Trophoblast cell (in vitro differentiated cells and primary cell): ENCODE measurements around the gene CMTM6.

ENCODE experiments used
- DNase-seq, 2 donors: peaks; one replicate each; pipeline ENCODE4 v3.0.0-alpha.2; 2016
- H2AFZ ChIP-seq: 2 replicates; pipeline ENCODE4 v1.6.1; 2013; ENCODE audit warnings: low read length, moderate library complexity, mild to moderate bottlenecking; ENCODE audit not compliant: insufficient read depth, poor library complexity
- H2AK5ac ChIP-seq: 2 replicates; pipeline ENCODE4 v1.6.1; 2013; ENCODE audit warnings: mild to moderate bottlenecking, low read length
- H2BK120ac ChIP-seq: 2 replicates; pipeline ENCODE4 v1.6.1; 2013; ENCODE audit warnings: low read length, mild to moderate bottlenecking, moderate library complexity; ENCODE audit not compliant: insufficient read depth, poor library complexity
- H2BK12ac ChIP-seq: 2 replicates; pipeline ENCODE4 v1.6.1; 2013; ENCODE audit warnings: mild to moderate bottlenecking, low read length, moderate library complexity
- H2BK5ac ChIP-seq: 2 replicates; pipeline ENCODE4 v1.6.1; 2013; ENCODE audit warnings: low read length, low read depth, moderate library complexity, mild to moderate bottlenecking; ENCODE audit not compliant: poor library complexity
- H3K14ac ChIP-seq: 2 replicates; pipeline ENCODE4 v1.6.1; 2013; ENCODE audit warnings: mild to moderate bottlenecking, low read length
- H3K18ac ChIP-seq: 2 replicates; pipeline ENCODE4 v1.6.1; 2013; ENCODE audit warnings: mild to moderate bottlenecking, low read length
- H3K23ac ChIP-seq: 2 replicates; pipeline ENCODE4 v1.6.1; 2013; ENCODE audit warnings: low read length
- H3K27ac ChIP-seq: 2 replicates; pipeline ENCODE4 v1.5.1; 2013; ENCODE audit warnings: low read depth, mild to moderate bottlenecking, inconsistent platforms, low read length, moderate library complexity
- H3K27me3 ChIP-seq: 2 replicates; pipeline ENCODE4 v1.6.1; 2013; ENCODE audit warnings: inconsistent platforms, mild to moderate bottlenecking, low read length, moderate library complexity; ENCODE audit not compliant: insufficient read depth
- H3K36me3 ChIP-seq, 2 experiments: 1 replicate in 1 of 2; 2 replicates in 1 of 2; pipeline ENCODE4 v1.6.1; 2013; ENCODE audit warnings: low read length in 2 of 2, mild to moderate bottlenecking in 2 of 2, moderate library complexity in 1 of 2; ENCODE audit not compliant: insufficient read depth in 2 of 2, control insufficient read depth in 1 of 2
- H3K4ac ChIP-seq: 2 replicates; pipeline ENCODE4 v1.6.1; 2013; ENCODE audit warnings: low read depth, mild to moderate bottlenecking, low read length, moderate library complexity
- H3K4me1 ChIP-seq, 2 experiments: 1 replicate in 1 of 2; 2 replicates in 1 of 2; pipeline ENCODE4 v1.6.1; 2013; ENCODE audit warnings: low read length in 2 of 2, mild to moderate bottlenecking in 2 of 2, moderate library complexity in 1 of 2; ENCODE audit not compliant: insufficient read depth in 2 of 2, control insufficient read depth in 1 of 2
- H3K4me2 ChIP-seq: 2 replicates; pipeline ENCODE4 v1.6.1; 2013; ENCODE audit warnings: inconsistent platforms, mild to moderate bottlenecking, low read length, moderate library complexity
- H3K4me3 ChIP-seq: 2 replicates; pipeline ENCODE4 v1.5.1; 2013; ENCODE audit warnings: mild to moderate bottlenecking, low read depth, low read length, inconsistent platforms
- H3K79me1 ChIP-seq: one replicate; pipeline ENCODE4 v1.6.1; 2013; ENCODE audit warnings: low read length
- H3K79me2 ChIP-seq: 2 replicates; pipeline ENCODE4 v1.6.1; 2013; ENCODE audit warnings: low read length, mild to moderate bottlenecking; ENCODE audit not compliant: control insufficient read depth, insufficient read depth, poor library complexity
- H3K9ac ChIP-seq: 2 replicates; pipeline ENCODE4 v1.6.1; 2013; ENCODE audit warnings: mild to moderate bottlenecking, low read length
- H3K9me3 ChIP-seq: 2 replicates; pipeline ENCODE4 v1.6.1; 2013; ENCODE audit warnings: low read depth, mild to moderate bottlenecking, control low read depth, inconsistent platforms, low read length; ENCODE audit not compliant: insufficient read depth
- H4K12ac ChIP-seq: 2 replicates; pipeline ENCODE4 v1.6.1; 2013; ENCODE audit warnings: low read depth, mild to moderate bottlenecking, low read length, moderate library complexity
- H4K8ac ChIP-seq: 2 replicates; pipeline ENCODE4 v1.6.1; 2013; ENCODE audit warnings: low read depth, mild to moderate bottlenecking, low read length, moderate library complexity
- H4K91ac ChIP-seq: one replicate; pipeline ENCODE4 v1.6.1; 2013; ENCODE audit warnings: low read depth, mild to moderate bottlenecking, low read length, moderate library complexity
- WGBS: extraction: QIAGEN DNeasy Blood & Tissue Kit; methylation state at CpG from one replicate; pipeline ENCODE4 v1.1.7; 2013; ENCODE audit warnings: missing lambda C conversion rate; ENCODE audit not compliant: insufficient read length, insufficient coverage; ENCODE audit errors: extremely low coverage; 5-methylcytosine and 5-hydroxymethylcytosine counted together

Gene CMTM6

GRCh38 chr3:32483772-32484171 is 18.9 kb downstream of the CMTM6 start:
- Histone ChIP-seq H2BK12ac (no peak overlapping the region), H3K14ac (no peak overlapping the region), H4K8ac (no peak overlapping the region), H3K27ac (no peak overlapping the region), H3K4me3 (no peak overlapping the region), H2AFZ (no peak overlapping the region), H3K27me3 (no peaks in the 10 kb centered on the region), H3K36me3 (peaks cover 4 to 5% of the 10 kb centered on the region in 2 experiments), H2BK5ac (no peak overlapping the region), H2AK5ac (no peak overlapping the region), H3K4me1 (no peaks in the 10 kb centered on the region), H4K12ac (no peak overlapping the region), H3K79me2 (no peaks in the 10 kb centered on the region), H4K91ac (no peak overlapping the region), H3K4ac (no peak overlapping the region), H3K9me3 (no peaks in the 10 kb centered on the region), H2BK120ac (no peak overlapping the region), H3K23ac (no peak overlapping the region), H3K9ac (no peak overlapping the region), H3K79me1 (no peaks in the 10 kb centered on the region), H3K4me2 (no peak overlapping the region), H3K18ac (no peak overlapping the region)
- no CpG with 5 or more reads among the region's 1 CpG for WGBS
- no peak for DNase-seq

GRCh38 chr3:32482693-32483092 is 20.0 kb downstream of the CMTM6 start:
- Histone ChIP-seq H4K8ac (no peak overlapping the region), H3K23ac (no peak overlapping the region), H3K9ac (no peak overlapping the region), H4K12ac (no peak overlapping the region), H3K9me3 (no peaks in the 10 kb centered on the region), H3K4me2 (no peak overlapping the region), H2BK12ac (no peak overlapping the region), H3K79me1 (no peaks in the 10 kb centered on the region), H2AFZ (no peak overlapping the region), H2AK5ac (no peak overlapping the region), H2BK5ac (no peak overlapping the region), H3K4me3 (no peak overlapping the region), H3K27ac (no peak overlapping the region), H2BK120ac (no peak overlapping the region), H3K27me3 (no peaks in the 10 kb centered on the region), H3K4me1 (no peaks in the 10 kb centered on the region), H4K91ac (no peak overlapping the region), H3K36me3 (peaks cover 4 to 7% of the 10 kb centered on the region in 2 experiments), H3K4ac (no peak overlapping the region), H3K79me2 (no peaks in the 10 kb centered on the region), H3K14ac (no peak overlapping the region), H3K18ac (no peak overlapping the region)
- DNase-seq, result no peak
- no CpG with 5 or more reads among the region's 1 CpG for WGBS

GRCh38 chr3:32481791-32482631 is 20.6 kb downstream of the CMTM6 start:
- no peak overlapping the region for H3K27ac ChIP-seq
- no peak overlapping the region for H4K91ac ChIP-seq
- no peak overlapping the region for H4K8ac ChIP-seq
- no peak for DNase-seq
- no peak overlapping the region for H2BK120ac ChIP-seq
- no peaks in the 10 kb centered on the region for H3K79me1 ChIP-seq
- H2BK5ac ChIP-seq, result no peak overlapping the region
- H3K14ac ChIP-seq, result no peak overlapping the region
- H3K4ac ChIP-seq, result no peak overlapping the region
- H3K27me3 ChIP-seq, result no peaks in the 10 kb centered on the region
- no peak overlapping the region for H3K9ac ChIP-seq
- H3K4me2 ChIP-seq, result no peak overlapping the region
- H3K79me2 ChIP-seq, result no peaks in the 10 kb centered on the region
- H2BK12ac ChIP-seq, result no peak overlapping the region
- H2AFZ ChIP-seq, result no peak overlapping the region
- no peak overlapping the region for H4K12ac ChIP-seq
- no peak overlapping the region for H3K18ac ChIP-seq
- no peak overlapping the region for H3K23ac ChIP-seq
- H3K9me3 ChIP-seq, result no peaks in the 10 kb centered on the region
- no peaks in the 10 kb centered on the region for H3K4me1 ChIP-seq
- no peak overlapping the region for H2AK5ac ChIP-seq
- H3K4me3 ChIP-seq, result no peak overlapping the region
- peaks cover 4 to 7% of the 10 kb centered on the region in 2 experiments for H3K36me3 ChIP-seq
- WGBS, result no CpG with 5 or more reads among the region's 3 CpGs

- no peaks in the 10 kb centered on the region for H3K79me1 ChIP-seq
- no peak overlapping the region for H3K4ac ChIP-seq
- no peak overlapping the region for H2AK5ac ChIP-seq
- no peak overlapping the region for H2AFZ ChIP-seq
- no peak overlapping the region for H3K4me3 ChIP-seq
- H2BK12ac ChIP-seq, result no peak overlapping the region
- H4K91ac ChIP-seq, result no peak overlapping the region
- no peak overlapping the region for H4K8ac ChIP-seq
- H2BK5ac ChIP-seq, result no peak overlapping the region
- no peak overlapping the region for H3K27ac ChIP-seq
- no peaks in the 10 kb centered on the region for H3K4me1 ChIP-seq
- no peaks in the 10 kb centered on the region for H3K79me2 ChIP-seq
- no peak overlapping the region for H3K4me2 ChIP-seq
- no peak overlapping the region for H3K23ac ChIP-seq
- H4K12ac ChIP-seq, result no peak overlapping the region
- peaks cover 1 to 3% of the 10 kb centered on the region in 2 experiments for H3K36me3 ChIP-seq
- H3K9ac ChIP-seq, result no peak overlapping the region
- no peaks in the 10 kb centered on the region for H3K27me3 ChIP-seq
- DNase-seq, result no peak
- H3K9me3 ChIP-seq, result no peaks in the 10 kb centered on the region
- WGBS, result no CpG with 5 or more reads among the region's 1 CpG
- no peak overlapping the region for H2BK120ac ChIP-seq
- no peak overlapping the region for H3K18ac ChIP-seq
- no peak overlapping the region for H3K14ac ChIP-seq
These were observed 22.0 kb downstream of the CMTM6 start for GRCh38 chr3:32480604-32481003.
